GM19324 (cell line): ENCODE measurements around the gene SEMA7A.

Experiments used
- ATAC-seq: cut with Tn5 transposase; IDR thresholded peaks from one replicate; pipeline ENCODE4 v1.9.1; 2021; ENCODE audit warnings: mild to moderate bottlenecking, moderate library complexity; ENCODE audit not compliant: unreplicated experiment, low FRiP score

Gene SEMA7A

GRCh38 chr15:74389241-74390048, 44.3 kb downstream of the SEMA7A start:
- no peak for ATAC-seq

- ATAC-seq: no peak
Observed at GRCh38 chr15:74388363-74388951, 45.3 kb downstream of the SEMA7A start.

GRCh38 chr15:74387621-74388362, 46.0 kb downstream of the SEMA7A start:
- no peak for ATAC-seq

GRCh38 chr15:74387141-74387541, 46.6 kb downstream of the SEMA7A start:
- ATAC-seq: no peak

GRCh38 chr15:74386496-74387140, 47.1 kb downstream of the SEMA7A start:
- no peak for ATAC-seq

GRCh38 chr15:74385733-74386132, 48.0 kb downstream of the SEMA7A start:
- no peak for ATAC-seq

- ATAC-seq: peak; percentile 58
Observed at GRCh38 chr15:74384881-74385643, 48.7 kb downstream of the SEMA7A start.

GRCh38 chr15:74384566-74384880, 49.2 kb downstream of the SEMA7A start:
- no peak for ATAC-seq

- no peak for ATAC-seq
Observed at GRCh38 chr15:74383695-74384565, 49.8 kb downstream of the SEMA7A start.

- ATAC-seq: no peak
Observed at GRCh38 chr15:74383286-74383685, 50.5 kb downstream of the SEMA7A start.

- ATAC-seq: no peak
Observed at GRCh38 chr15:74382004-74382816, 51.5 kb downstream of the SEMA7A start.

- no peak for ATAC-seq
Observed at GRCh38 chr15:74381481-74381880, 52.3 kb downstream of the SEMA7A start.

GRCh38 chr15:74381190-74381453, 52.6 kb downstream of the SEMA7A start:
- no peak for ATAC-seq

GRCh38 chr15:74380361-74381189, 53.2 kb downstream of the SEMA7A start:
- no peak for ATAC-seq

- no peak for ATAC-seq
Observed at GRCh38 chr15:74378848-74379247, 54.9 kb downstream of the SEMA7A start.

- ATAC-seq: no peak
Observed at GRCh38 chr15:74377831-74378766, 55.7 kb downstream of the SEMA7A start.
